ENCODE measurements around the gene FNDC3B.
"Not testable (repeated sequence)": the region's sequence is repeated elsewhere in the genome, so short reads cannot be mapped to it uniquely, and the experiment has no call there.

The FNDC3B gene

DNA sequence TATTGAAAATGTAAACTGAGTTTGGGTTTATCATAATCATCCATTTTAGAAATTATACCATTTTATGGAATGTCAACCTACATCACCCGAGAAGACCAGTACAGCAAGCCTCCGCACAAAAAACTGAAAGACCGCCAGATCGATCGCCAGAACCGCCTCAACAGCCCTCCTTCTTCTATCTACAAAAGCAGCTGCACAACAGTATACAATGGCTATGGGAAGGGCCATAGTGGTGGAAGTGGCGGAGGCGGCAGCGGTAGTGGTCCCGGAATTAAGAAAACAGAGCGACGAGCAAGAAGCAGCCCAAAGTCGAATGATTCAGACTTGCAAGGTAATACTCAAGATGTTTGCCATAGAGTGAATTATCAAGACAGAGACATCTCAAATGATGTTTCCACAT is 211.8 kb downstream of the FNDC3B start:
- no peak overlapping the region for H2AFZ ChIP-seq (ENCODE audit: low read length)
- peaks cover 1% of the 10 kb centered on the region for H3K79me1 ChIP-seq (ENCODE audit: low read depth, low read length)
- no peaks in the 10 kb centered on the region for H3K4me1 ChIP-seq (ENCODE audit: control insufficient read depth in 2 of 2, insufficient read depth in 1 of 2, low read depth in 1 of 2, low read length in 2 of 2)
- H4K91ac ChIP-seq (ENCODE audit: low read depth, low read length, poor library complexity) = no peak overlapping the region
- no CpG with 5 or more reads among the region's 13 CpGs for WGBS, 2 donors (ENCODE audit: extremely low coverage in 2 of 2, insufficient read length in 2 of 2, insufficient replicate concordance in 1 of 2)
- H3K27me3 ChIP-seq (ENCODE audit: control insufficient read depth in 3 of 3, insufficient read depth in 3 of 3, low read depth in 1 of 3, low read length in 3 of 3) = no peaks in the 10 kb centered on the region
- no peak overlapping the region for H3K18ac ChIP-seq (ENCODE audit: low read length)
- no peak overlapping the region for H3K14ac ChIP-seq (ENCODE audit: low read length)
- H3K27ac ChIP-seq (replicated peaks; ENCODE audit: low read length) = no peak overlapping the region
- peaks cover 2 to 76% of the 10 kb centered on the region in 2 donors for H3K36me3 ChIP-seq (replicated peaks in 1 of 2; ENCODE audit: control insufficient read depth in 2 of 2, insufficient read depth in 2 of 2, low read length in 2 of 2)
- H2BK120ac ChIP-seq (ENCODE audit: low read depth, low read length) = no peak overlapping the region
- no peak overlapping the region for H4K8ac ChIP-seq (ENCODE audit: low read depth, low read length)
- H3K4me3 ChIP-seq (ENCODE audit: low read length in 2 of 2) = no peak overlapping the region
- no peak overlapping the region for H3K4me2 ChIP-seq (ENCODE audit: insufficient read depth, low read length, poor library complexity, severe bottlenecking)
- no peak overlapping the region for H2BK12ac ChIP-seq (ENCODE audit: low read length)
- H2BK5ac ChIP-seq (ENCODE audit: low read length) = no peak overlapping the region
- no peaks in the 10 kb centered on the region for H3K9me3 ChIP-seq (replicated peaks in 1 of 2; ENCODE audit: control insufficient read depth in 2 of 2, insufficient read depth in 1 of 2, low read depth in 1 of 2, low read length in 2 of 2)
- H2BK15ac ChIP-seq (ENCODE audit: low read length) = no peak overlapping the region
- H3K9ac ChIP-seq (ENCODE audit: low read depth, low read length, poor library complexity) = no peak overlapping the region
- H3K4ac ChIP-seq (ENCODE audit: low read length) = no peak overlapping the region
- H2AK5ac ChIP-seq (ENCODE audit: low read depth, low read length) = no peak overlapping the region
- no peak for DNase-seq (ENCODE audit: low spot score)
- H3K23ac ChIP-seq (ENCODE audit: low read depth, low read length, poor library complexity) = no peak overlapping the region

DNA sequence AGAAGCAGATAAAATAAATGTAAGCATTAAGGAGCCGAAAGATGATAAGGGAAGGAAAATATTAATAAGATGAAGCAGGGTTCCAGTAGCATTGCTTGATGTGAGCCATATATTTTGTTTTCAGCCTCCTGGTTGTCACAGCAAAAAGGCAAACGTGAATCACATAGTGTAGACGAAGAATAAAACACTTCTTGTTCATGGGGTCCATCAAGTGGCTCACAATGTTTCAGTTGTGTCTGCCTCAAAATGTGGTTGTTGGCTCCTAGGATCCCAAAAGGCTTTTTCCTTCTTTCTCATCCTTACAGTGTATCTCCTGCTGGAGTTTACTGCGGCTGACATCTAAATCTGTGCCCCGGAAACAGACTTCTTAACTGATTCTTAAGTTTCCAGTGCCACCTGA is 213.8 kb downstream of the FNDC3B start:
- Histone ChIP-seq H3K14ac (ENCODE audit: low read length) (no peak overlapping the region), H4K8ac (ENCODE audit: low read depth, low read length) (no peak overlapping the region), H3K36me3 (replicated peaks in 1 of 2; ENCODE audit: control insufficient read depth in 2 of 2, insufficient read depth in 2 of 2, low read length in 2 of 2) (peaks cover 2 to 74% of the 10 kb centered on the region in 2 donors), H2BK12ac (ENCODE audit: low read length) (no peak overlapping the region), H3K4me1 (ENCODE audit: control insufficient read depth in 2 of 2, insufficient read depth in 1 of 2, low read depth in 1 of 2, low read length in 2 of 2) (peaks cover 2% of the 10 kb centered on the region in 2 donors), H2BK120ac (ENCODE audit: low read depth, low read length) (no peak overlapping the region), H2BK5ac (ENCODE audit: low read length) (no peak overlapping the region), H3K18ac (ENCODE audit: low read length) (no peak overlapping the region), H3K4me3 (ENCODE audit: low read length in 2 of 2) (no peak overlapping the region), H3K27me3 (ENCODE audit: control insufficient read depth in 3 of 3, insufficient read depth in 3 of 3, low read depth in 1 of 3, low read length in 3 of 3) (no peaks in the 10 kb centered on the region), H2AFZ (ENCODE audit: low read length) (no peak overlapping the region), H3K9me3 (replicated peaks in 1 of 2; ENCODE audit: control insufficient read depth in 2 of 2, insufficient read depth in 1 of 2, low read depth in 1 of 2, low read length in 2 of 2) (no peaks in the 10 kb centered on the region), H3K23ac (ENCODE audit: low read depth, low read length, poor library complexity) (no peak overlapping the region), H2AK5ac (ENCODE audit: low read depth, low read length) (no peak overlapping the region), H3K9ac (ENCODE audit: low read depth, low read length, poor library complexity) (no peak overlapping the region), H3K79me1 (ENCODE audit: low read depth, low read length) (no peaks in the 10 kb centered on the region), H2BK15ac (ENCODE audit: low read length) (no peak overlapping the region), H3K4me2 (ENCODE audit: insufficient read depth, low read length, poor library complexity, severe bottlenecking) (no peak overlapping the region), H4K91ac (ENCODE audit: low read depth, low read length, poor library complexity) (no peak overlapping the region), H3K27ac (replicated peaks; ENCODE audit: low read length) (no peak overlapping the region), H3K4ac (ENCODE audit: low read length) (no peak overlapping the region)
- no CpG with 5 or more reads among the region's 5 CpGs for WGBS, 2 donors (ENCODE audit: extremely low coverage in 2 of 2, insufficient read length in 2 of 2, insufficient replicate concordance in 1 of 2)
- no peak for DNase-seq (ENCODE audit: low spot score)

DNA sequence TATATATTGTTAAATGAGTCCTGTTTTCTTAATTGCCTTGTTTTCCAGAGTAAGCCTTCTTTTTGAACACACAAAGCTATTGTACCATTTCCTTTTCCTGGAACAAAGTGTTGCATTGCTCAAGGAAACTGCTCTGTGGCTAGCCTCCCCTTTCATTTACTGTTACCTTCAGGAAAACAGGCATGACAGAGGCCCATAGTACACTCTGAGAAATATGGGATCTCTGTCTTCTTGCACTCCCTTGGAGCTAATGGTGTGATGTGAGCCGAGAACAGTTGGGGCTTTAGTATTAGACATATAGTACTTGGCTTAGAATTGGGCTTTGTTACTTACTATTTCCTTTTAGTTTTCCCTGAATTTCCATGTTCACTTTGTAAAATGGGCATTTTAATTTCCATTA is 215.2 kb downstream of the FNDC3B start:
- no peak overlapping the region for H4K8ac ChIP-seq (ENCODE audit: low read depth, low read length)
- no peak overlapping the region for H3K4me3 ChIP-seq (ENCODE audit: low read length in 2 of 2)
- no CpG with 5 or more reads among the region's 1 CpG for WGBS, 2 donors (ENCODE audit: extremely low coverage in 2 of 2, insufficient read length in 2 of 2, insufficient replicate concordance in 1 of 2)
- no peak overlapping the region for H2BK5ac ChIP-seq (ENCODE audit: low read length)
- H3K27ac ChIP-seq (replicated peaks; ENCODE audit: low read length) = no peak overlapping the region
- H3K23ac ChIP-seq (ENCODE audit: low read depth, low read length, poor library complexity) = no peak overlapping the region
- no peak overlapping the region for H2BK15ac ChIP-seq (ENCODE audit: low read length)
- no peaks in the 10 kb centered on the region for H3K79me1 ChIP-seq (ENCODE audit: low read depth, low read length)
- peaks cover 2 to 68% of the 10 kb centered on the region in 2 donors for H3K36me3 ChIP-seq (replicated peaks in 1 of 2; ENCODE audit: control insufficient read depth in 2 of 2, insufficient read depth in 2 of 2, low read length in 2 of 2)
- no peak overlapping the region for H2AFZ ChIP-seq (ENCODE audit: low read length)
- H3K4me2 ChIP-seq (ENCODE audit: insufficient read depth, low read length, poor library complexity, severe bottlenecking) = no peak overlapping the region
- H2BK12ac ChIP-seq (ENCODE audit: low read length) = no peak overlapping the region
- DNase-seq (ENCODE audit: low spot score) = no peak
- no peaks in the 10 kb centered on the region for H3K27me3 ChIP-seq (ENCODE audit: control insufficient read depth in 3 of 3, insufficient read depth in 3 of 3, low read depth in 1 of 3, low read length in 3 of 3)
- H3K14ac ChIP-seq (ENCODE audit: low read length) = no peak overlapping the region
- H3K9me3 ChIP-seq (replicated peaks in 1 of 2; ENCODE audit: control insufficient read depth in 2 of 2, insufficient read depth in 1 of 2, low read depth in 1 of 2, low read length in 2 of 2) = no peaks in the 10 kb centered on the region
- H2BK120ac ChIP-seq (ENCODE audit: low read depth, low read length) = no peak overlapping the region
- peaks cover 9 to 15% of the 10 kb centered on the region in 2 donors for H3K4me1 ChIP-seq (ENCODE audit: control insufficient read depth in 2 of 2, insufficient read depth in 1 of 2, low read depth in 1 of 2, low read length in 2 of 2)
- no peak overlapping the region for H3K4ac ChIP-seq (ENCODE audit: low read length)
- H3K18ac ChIP-seq (ENCODE audit: low read length) = no peak overlapping the region
- no peak overlapping the region for H4K91ac ChIP-seq (ENCODE audit: low read depth, low read length, poor library complexity)
- no peak overlapping the region for H3K9ac ChIP-seq (ENCODE audit: low read depth, low read length, poor library complexity)
- no peak overlapping the region for H2AK5ac ChIP-seq (ENCODE audit: low read depth, low read length)

DNA sequence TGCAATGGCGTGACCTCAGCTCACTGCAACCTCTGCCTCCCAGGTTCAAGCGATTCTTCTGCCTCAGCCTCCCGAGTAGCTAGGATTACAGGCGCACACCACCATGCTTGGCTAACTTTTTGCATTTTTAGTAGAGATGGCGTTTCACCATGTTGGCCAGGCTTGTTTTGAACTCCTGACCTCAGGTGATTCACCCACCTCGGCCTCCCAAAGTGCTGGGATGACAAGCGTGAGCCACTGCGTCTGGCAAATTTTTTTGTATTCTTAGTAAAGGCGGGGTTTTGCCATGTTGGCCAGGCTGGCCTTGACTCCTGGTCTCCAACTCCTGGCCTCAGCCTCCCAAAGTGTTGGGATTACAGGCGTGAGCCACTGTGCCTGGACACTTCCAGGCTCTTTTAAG is 215.9 kb downstream of the FNDC3B start:
- H2AFZ ChIP-seq (ENCODE audit: low read length); H3K27me3 ChIP-seq (ENCODE audit: control insufficient read depth in 3 of 3, insufficient read depth in 3 of 3, low read depth in 1 of 3, low read length in 3 of 3); DNase-seq (ENCODE audit: low spot score); H3K79me1 ChIP-seq (ENCODE audit: low read depth, low read length); H2AK5ac ChIP-seq (ENCODE audit: low read depth, low read length); H4K8ac ChIP-seq (ENCODE audit: low read depth, low read length); H2BK5ac ChIP-seq (ENCODE audit: low read length); H3K4me2 ChIP-seq (ENCODE audit: insufficient read depth, low read length, poor library complexity, severe bottlenecking); H3K4ac ChIP-seq (ENCODE audit: low read length); H2BK15ac ChIP-seq (ENCODE audit: low read length); H4K91ac ChIP-seq (ENCODE audit: low read depth, low read length, poor library complexity); H3K27ac ChIP-seq (replicated peaks; ENCODE audit: low read length); H2BK12ac ChIP-seq (ENCODE audit: low read length); H3K9ac ChIP-seq (ENCODE audit: low read depth, low read length, poor library complexity); H3K23ac ChIP-seq (ENCODE audit: low read depth, low read length, poor library complexity); H3K9me3 ChIP-seq (replicated peaks in 1 of 2; ENCODE audit: control insufficient read depth in 2 of 2, insufficient read depth in 1 of 2, low read depth in 1 of 2, low read length in 2 of 2); H2BK120ac ChIP-seq (ENCODE audit: low read depth, low read length); H3K14ac ChIP-seq (ENCODE audit: low read length); H3K4me3 ChIP-seq (ENCODE audit: low read length in 2 of 2); H3K18ac ChIP-seq (ENCODE audit: low read length): not testable (repeated sequence)
- H3K36me3 ChIP-seq (replicated peaks in 1 of 2; ENCODE audit: control insufficient read depth in 2 of 2, insufficient read depth in 2 of 2, low read length in 2 of 2) = peaks cover 2 to 69% of the 10 kb centered on the region in 2 donors
- WGBS, 2 donors (ENCODE audit: extremely low coverage in 2 of 2, insufficient read length in 2 of 2, insufficient replicate concordance in 1 of 2) = no CpG with 5 or more reads among the region's 10 CpGs
- peaks cover 9 to 18% of the 10 kb centered on the region in 2 donors for H3K4me1 ChIP-seq (ENCODE audit: control insufficient read depth in 2 of 2, insufficient read depth in 1 of 2, low read depth in 1 of 2, low read length in 2 of 2)
